Right atrium auricular region (tissue), 2 donors: ENCODE results near the gene GABBR2. TPM values are rescaled to one million over a fixed set of nuclear protein-coding genes. Genes with fewer than 3 reads are reported as not detected.

Experiments
- DNase-seq: peaks from one replicate; pipeline ENCODE4 v3.0.0-alpha.2; 2019; ENCODE audit warnings: low spot score
- H3K27ac ChIP-seq, 2 donors: fragments of 200-600 bp; sonication (generic); 1 replicate in 1 of 2; 2 replicates in 1 of 2; pipeline ENCODE4 v1.5.1; 2016 to 2019
- H3K27me3 ChIP-seq, 2 donors: fragments of 200-600 bp; sonication (generic); one replicate each; pipeline versions ENCODE4 v1.5.1 to v1.6.0; 2017 to 2019
- H3K36me3 ChIP-seq: fragments of 200-600 bp; sonication (generic); one replicate; pipeline ENCODE4 v1.5.1; 2016
- H3K4me1 ChIP-seq, 2 donors: fragments of 200-600 bp; sonication (generic); one replicate each; pipeline versions ENCODE4 v1.5.1 to v1.6.0; 2017 to 2019
- H3K4me3 ChIP-seq, 2 donors: fragments of 200-600 bp; sonication (generic); 1 replicate in 1 of 2; 2 replicates in 1 of 2; pipeline ENCODE4 v1.5.1; 2017 to 2019; ENCODE audit warnings: mild to moderate bottlenecking in 1 of 2, moderate library complexity in 1 of 2
- H3K9me3 ChIP-seq, 2 donors: fragments of 200-600 bp; sonication (generic); one replicate each; pipeline ENCODE4 v1.5.1; 2019
- total RNA-seq, 2 donors: library from RNA; depleted of rRNA; stranded (reverse); fragments of >200 nt; gene quantifications; one replicate each; pipeline ENCODE4 v1.1.0, GENCODE V29; 2016
- TF ChIP-seq, protein P1 (sequence below), 2 donors: fragments of 200-600 bp; sonication (generic); IDR thresholded peaks; one replicate each; pipeline ENCODE4 v1.5.1; 2019; ENCODE audit warnings: antibody characterized with exemption in 2 of 2

The GABBR2 gene
- total RNA-seq, 2 donors from 2014 or later: 0.22 TPM; not detected in 1

- no peak for DNase-seq
- Histone ChIP-seq H3K4me3 (no peak overlapping the region), H3K27me3 (no peaks in the 10 kb centered on the region), H3K9me3 (no peaks in the 10 kb centered on the region), H3K4me1 (peaks cover 0 to 4% of the 10 kb centered on the region in 2 donors), H3K36me3 (no peaks in the 10 kb centered on the region), H3K27ac (no peak overlapping the region)
- TF ChIP-seq, protein P1, sequence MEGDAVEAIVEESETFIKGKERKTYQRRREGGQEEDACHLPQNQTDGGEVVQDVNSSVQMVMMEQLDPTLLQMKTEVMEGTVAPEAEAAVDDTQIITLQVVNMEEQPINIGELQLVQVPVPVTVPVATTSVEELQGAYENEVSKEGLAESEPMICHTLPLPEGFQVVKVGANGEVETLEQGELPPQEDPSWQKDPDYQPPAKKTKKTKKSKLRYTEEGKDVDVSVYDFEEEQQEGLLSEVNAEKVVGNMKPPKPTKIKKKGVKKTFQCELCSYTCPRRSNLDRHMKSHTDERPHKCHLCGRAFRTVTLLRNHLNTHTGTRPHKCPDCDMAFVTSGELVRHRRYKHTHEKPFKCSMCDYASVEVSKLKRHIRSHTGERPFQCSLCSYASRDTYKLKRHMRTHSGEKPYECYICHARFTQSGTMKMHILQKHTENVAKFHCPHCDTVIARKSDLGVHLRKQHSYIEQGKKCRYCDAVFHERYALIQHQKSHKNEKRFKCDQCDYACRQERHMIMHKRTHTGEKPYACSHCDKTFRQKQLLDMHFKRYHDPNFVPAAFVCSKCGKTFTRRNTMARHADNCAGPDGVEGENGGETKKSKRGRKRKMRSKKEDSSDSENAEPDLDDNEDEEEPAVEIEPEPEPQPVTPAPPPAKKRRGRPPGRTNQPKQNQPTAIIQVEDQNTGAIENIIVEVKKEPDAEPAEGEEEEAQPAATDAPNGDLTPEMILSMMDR (IDR thresholded peaks at IDR 0.05): no peak
Observed at GRCh38 chr9:98373609-98374008, 335.1 kb downstream of the GABBR2 start.

- H3K27me3 ChIP-seq: no peaks in the 10 kb centered on the region
- H3K4me3 ChIP-seq: no peak overlapping the region
- DNase-seq: no peak
- H3K27ac ChIP-seq: no peak overlapping the region
- H3K36me3 ChIP-seq: no peaks in the 10 kb centered on the region
- no peaks in the 10 kb centered on the region for H3K9me3 ChIP-seq
- TF ChIP-seq, protein P1 (IDR thresholded peaks at IDR 0.05): no peak
- H3K4me1 ChIP-seq: no peaks in the 10 kb centered on the region
Observed at GRCh38 chr9:98372077-98372836, 336.5 kb downstream of the GABBR2 start.

- H3K27me3 ChIP-seq: no peaks in the 10 kb centered on the region
- H3K27ac ChIP-seq: no peak overlapping the region
- H3K9me3 ChIP-seq: peaks cover 0 to 6% of the 10 kb centered on the region in 2 donors
- no peaks in the 10 kb centered on the region for H3K4me1 ChIP-seq
- TF ChIP-seq, protein P1 (IDR thresholded peaks at IDR 0.05): no peak
- DNase-seq: no peak
- H3K36me3 ChIP-seq: no peaks in the 10 kb centered on the region
- no peak overlapping the region for H3K4me3 ChIP-seq
Observed at GRCh38 chr9:98370976-98371315, 337.8 kb downstream of the GABBR2 start.

DNA sequence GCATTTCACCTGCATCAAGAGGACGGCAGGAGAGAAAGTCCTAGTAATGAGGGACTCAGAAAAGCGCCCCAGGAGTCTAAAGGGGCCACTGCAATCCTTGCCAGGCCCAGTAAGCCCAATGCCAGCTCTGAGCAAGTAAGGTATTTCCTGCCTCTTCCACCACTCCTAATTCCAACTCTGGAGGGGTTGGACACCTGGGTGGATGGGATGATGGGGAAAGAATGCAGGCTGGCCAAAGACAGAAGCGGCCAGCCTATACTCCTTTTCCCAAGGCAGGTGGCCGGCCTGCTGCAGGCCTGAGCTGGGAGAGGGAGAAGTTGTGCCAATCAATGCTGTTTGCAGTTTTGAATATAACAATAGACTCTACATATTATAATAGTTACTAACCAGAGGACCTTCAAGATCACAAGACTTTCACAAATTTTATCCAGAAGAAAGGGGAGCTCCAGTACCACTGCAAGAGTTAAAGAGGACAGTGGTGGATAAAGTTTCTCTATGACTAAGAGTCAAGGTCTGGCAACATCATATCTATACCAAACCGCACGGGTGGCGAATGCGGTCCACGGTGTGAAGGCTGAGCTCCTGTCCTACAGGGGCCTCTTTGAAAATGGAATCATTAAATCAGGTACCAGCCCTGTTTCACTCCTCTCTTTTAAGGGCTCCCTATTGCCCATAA lies 338.3 kb downstream of the GABBR2 start:
- H3K4me3 ChIP-seq: no peak overlapping the region
- no peaks in the 10 kb centered on the region for H3K27me3 ChIP-seq
- peaks cover 0 to 11% of the 10 kb centered on the region in 2 donors for H3K9me3 ChIP-seq
- H3K4me1 ChIP-seq: no peaks in the 10 kb centered on the region
- TF ChIP-seq, protein P1 (IDR thresholded peaks at IDR 0.05): no peak
- DNase-seq: no peak
- no peak overlapping the region for H3K27ac ChIP-seq
- H3K36me3 ChIP-seq: no peaks in the 10 kb centered on the region

DNA sequence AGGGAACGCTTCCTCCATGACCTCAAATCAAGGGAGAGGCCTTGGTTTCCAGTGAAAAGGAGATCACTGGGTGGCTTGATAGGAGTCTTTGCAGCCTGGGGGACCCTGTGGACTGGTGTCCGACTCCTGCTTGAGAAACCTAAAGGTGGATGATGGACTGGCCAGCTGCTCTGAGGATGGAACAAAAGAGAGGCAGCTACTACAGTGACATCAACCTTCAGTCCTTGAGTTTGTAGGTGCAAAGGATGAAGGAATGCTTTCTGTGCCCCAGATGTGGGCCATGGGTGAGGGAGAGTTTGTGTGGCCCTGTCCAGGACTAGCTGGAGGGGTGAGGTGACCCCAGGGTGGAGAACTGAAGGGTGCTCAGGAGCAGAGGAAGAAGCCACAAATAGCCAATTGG lies 338.8 kb downstream of the GABBR2 start:
- DNase-seq: no peak
- TF ChIP-seq, protein P1 (IDR thresholded peaks at IDR 0.05): no peak

More for the DNA sequence above, 338.8 kb downstream of the GABBR2 start:
- Histone ChIP-seq H3K4me1 (no peaks in the 10 kb centered on the region), H3K27ac (no peak overlapping the region), H3K4me3 (no peak overlapping the region), H3K27me3 (no peaks in the 10 kb centered on the region), H3K9me3 (peaks cover 0 to 17% of the 10 kb centered on the region in 2 donors), H3K36me3 (no peaks in the 10 kb centered on the region)
